Jurkat, Clone E6-1 (cell line): ENCODE data around the gene PRAC1. TPM values are rescaled to one million over a fixed set of nuclear protein-coding genes. Genes with fewer than 3 reads are reported as not detected.

Experiments used
- DNase-seq: peaks from one replicate; pipeline ENCODE4 v3.0.0-alpha.2; 2011; ENCODE audit warnings: low read depth, low spot score
- H3K4me3 ChIP-seq: 2 replicates; pipeline ENCODE4 v1.5.1; 2011; ENCODE audit warnings: mild to moderate bottlenecking, low read length, control low read depth, moderate library complexity
- polyA plus RNA-seq: library from polyadenylated mRNA; unstranded; fragments of >200 nt; gene quantifications from one replicate; pipeline ENCODE4 v1.2.1, GENCODE V29; 2012; ENCODE audit warnings: missing spikeins; ENCODE audit not compliant: insufficient read length, insufficient read depth

Gene PRAC1
- polyA plus RNA-seq, result not detected

- no peak for DNase-seq
- H3K4me3 ChIP-seq, result no peak within 1 kb of the TSS
Measured at GRCh38 chr17:48722201-48722907, at the start of gene PRAC1. Gene PRAC1, minus strand, starts transcription at chr17:48722518. Its CDS starts 126 bp downstream, at chr17:48722392.

GRCh38 chr17:48770954-48771353 is 48.6 kb upstream of the PRAC1 start:
- no peak for DNase-seq
- no peak overlapping the region for H3K4me3 ChIP-seq

DNA sequence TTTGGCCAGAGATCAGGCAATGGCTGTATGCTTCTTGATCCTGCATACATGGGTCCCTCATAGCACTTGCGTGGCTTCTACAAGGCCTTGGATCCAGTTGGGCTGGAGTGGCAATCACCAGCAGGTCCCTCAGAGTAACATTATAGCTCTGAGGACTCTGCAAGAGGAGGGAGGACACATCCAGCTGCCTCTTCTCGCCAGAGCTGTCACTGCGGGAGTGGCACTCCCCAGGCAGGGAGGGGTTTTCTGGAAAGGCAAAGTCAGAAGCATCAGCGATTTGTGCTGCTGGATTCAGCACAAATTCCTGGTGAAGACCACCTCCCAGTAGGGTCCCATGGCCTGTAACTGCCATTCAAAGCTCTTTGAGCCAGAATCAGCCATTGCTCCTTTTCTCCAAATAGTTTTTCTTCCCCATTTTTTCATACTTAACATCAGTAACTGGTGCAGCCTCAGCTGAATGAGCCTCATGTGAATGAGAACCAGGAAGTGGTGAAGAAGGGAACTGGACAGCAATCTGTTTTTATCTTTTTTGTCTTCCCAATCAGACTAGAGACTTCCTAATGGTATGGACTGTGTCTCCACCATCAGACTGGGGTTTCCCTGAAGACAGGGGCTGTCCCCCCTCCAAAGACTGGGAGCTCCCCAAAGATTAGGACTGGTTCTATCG is 46.8 kb upstream of the PRAC1 start:
- no peak overlapping the region for H3K4me3 ChIP-seq
- no peak for DNase-seq

GRCh38 chr17:48767263-48767774 is 45.0 kb upstream of the PRAC1 start:
- no peak overlapping the region for H3K4me3 ChIP-seq
- DNase-seq, result no peak

GRCh38 chr17:48761114-48761513 is 38.8 kb upstream of the PRAC1 start:
- H3K4me3 ChIP-seq, result no peak overlapping the region
- DNase-seq, result no peak

GRCh38 chr17:48760411-48760810 is 38.1 kb upstream of the PRAC1 start:
- DNase-seq, result no peak
- H3K4me3 ChIP-seq, result no peak overlapping the region

- no peak for DNase-seq
Measured at GRCh38 chr17:48759288-48759687, 37.0 kb upstream of the PRAC1 start.

DNA sequence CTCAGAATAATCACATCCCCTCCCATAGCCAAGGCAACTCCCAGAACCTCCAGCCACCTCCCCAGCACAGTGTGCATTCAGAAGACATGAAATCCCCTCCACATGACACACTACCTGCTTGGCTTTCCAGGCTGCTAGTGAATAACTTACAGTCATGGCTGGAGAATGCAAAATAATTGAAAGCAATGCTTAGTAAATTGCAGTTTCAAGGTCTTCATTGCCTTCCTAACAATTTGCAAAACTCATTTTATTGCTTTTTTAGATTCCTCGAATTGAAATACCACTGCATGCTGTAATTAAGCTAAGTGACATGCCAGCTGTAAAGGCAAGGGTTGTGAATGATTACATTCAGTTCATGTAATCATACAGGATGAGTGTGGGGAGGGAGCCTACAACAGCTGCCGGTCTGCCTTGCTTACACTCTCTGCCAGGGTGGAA is 35.2 kb upstream of the PRAC1 start:
- no peak overlapping the region for H3K4me3 ChIP-seq
- DNase-seq, result no peak

More at GRCh38 chr17:48759288-48759687, 37.0 kb upstream of the PRAC1 start:
- H3K4me3 ChIP-seq, result no peak overlapping the region

GRCh38 chr17:48756830-48757251 is 34.5 kb upstream of the PRAC1 start:
- DNase-seq, result no peak

DNA sequence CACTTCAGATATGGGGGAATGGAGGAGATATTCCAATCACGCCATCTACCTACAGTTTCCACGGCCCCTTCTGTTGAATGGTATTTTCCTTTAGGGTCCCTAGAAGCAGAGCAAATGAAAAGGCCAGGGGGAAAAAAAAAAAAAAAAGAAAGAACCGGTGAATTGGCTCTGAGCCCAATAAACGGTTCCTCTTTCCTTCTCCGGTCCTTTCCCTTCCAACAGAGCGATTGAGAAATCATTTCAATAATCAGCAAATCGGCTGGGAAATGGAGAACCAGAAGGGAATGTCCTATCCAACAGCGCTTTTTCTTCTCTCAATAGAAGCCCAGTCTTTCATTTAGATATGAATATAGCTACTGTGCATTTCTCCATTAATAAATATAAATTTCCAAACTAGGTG is 33.0 kb upstream of the PRAC1 start:
- no peak overlapping the region for H3K4me3 ChIP-seq

More at GRCh38 chr17:48756830-48757251, 34.5 kb upstream of the PRAC1 start:
- H3K4me3 ChIP-seq, result no peak overlapping the region

GRCh38 chr17:48754500-48755261 is 32.4 kb upstream of the PRAC1 start:
- no peak overlapping the region for H3K4me3 ChIP-seq
- no peak for DNase-seq

More for the DNA sequence above, 33.0 kb upstream of the PRAC1 start:
- no peak for DNase-seq

DNA sequence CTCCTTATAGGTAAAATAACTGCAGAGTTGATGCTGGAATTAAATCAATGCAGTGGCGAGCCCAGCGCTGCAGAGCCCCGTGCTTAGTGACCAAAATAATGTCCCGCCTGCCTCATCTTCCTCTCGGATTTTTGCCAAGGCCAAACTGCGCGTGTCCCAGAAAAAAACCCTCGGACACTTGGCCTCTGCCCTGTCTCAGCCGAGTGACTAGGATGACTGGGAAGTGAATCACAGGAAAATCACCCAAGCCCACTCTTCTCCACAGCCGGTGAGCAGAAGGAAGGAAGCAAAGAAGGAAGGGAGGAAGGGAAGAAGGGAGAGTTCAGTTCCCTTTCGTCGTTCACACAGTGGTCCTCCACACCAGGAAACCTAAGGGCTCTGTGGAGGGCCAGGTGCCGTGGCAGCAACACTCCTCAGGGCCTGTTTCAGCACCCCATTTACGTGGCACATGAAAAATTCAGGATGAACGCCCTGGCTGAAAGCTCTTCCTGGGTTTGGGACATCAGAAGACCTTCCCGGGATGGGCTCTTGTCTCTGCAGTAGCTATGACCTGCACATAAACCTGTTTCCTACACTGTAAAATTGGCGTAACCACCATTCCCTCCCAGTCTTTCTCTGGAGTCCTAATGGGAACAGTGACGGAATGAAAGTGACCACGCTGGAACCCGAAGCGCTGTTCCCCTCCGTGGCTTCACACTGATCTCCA is 31.6 kb upstream of the PRAC1 start:
- DNase-seq, result no peak
- no peak overlapping the region for H3K4me3 ChIP-seq

- no peak for DNase-seq
- H3K4me3 ChIP-seq, result no peak overlapping the region
Measured at GRCh38 chr17:48752399-48753288, 30.3 kb upstream of the PRAC1 start.

DNA sequence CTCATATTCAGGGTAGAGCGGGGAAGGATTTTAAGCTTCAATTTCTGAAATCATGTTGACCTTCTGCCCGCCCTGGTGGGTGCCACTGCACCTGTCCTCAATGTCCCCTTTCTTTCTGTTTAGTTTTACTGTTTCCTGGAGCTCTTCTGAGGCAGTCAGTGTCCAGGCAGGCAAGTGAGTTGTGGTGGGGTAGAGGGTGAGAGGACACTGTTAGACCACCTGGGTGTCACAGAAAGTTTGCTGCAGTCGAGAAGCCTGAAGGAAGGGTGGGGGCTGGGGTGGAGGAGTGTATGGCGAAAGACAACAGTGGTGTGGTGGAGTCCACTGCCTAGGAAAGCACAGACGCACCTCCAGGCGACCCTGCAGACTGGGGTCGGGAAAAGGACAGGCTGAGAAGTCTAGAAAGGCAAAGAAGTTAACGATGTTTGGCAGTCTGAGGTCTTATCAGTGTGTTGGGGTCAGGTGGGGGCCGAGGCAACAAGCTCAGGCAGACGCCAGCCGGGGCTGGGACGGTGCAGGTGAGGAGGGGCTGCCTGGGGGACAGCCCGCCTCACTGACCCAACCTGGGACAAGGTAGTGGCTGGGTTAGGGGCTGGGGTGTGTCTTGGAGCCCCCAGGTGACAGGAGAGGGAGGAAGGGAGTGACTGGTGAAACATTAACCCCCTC is 29.5 kb upstream of the PRAC1 start:
- DNase-seq, result no peak
- H3K4me3 ChIP-seq, result no peak overlapping the region

- no peak for DNase-seq
- H3K4me3 ChIP-seq, result no peak overlapping the region
Measured at GRCh38 chr17:48751172-48751571, 28.9 kb upstream of the PRAC1 start.

DNA sequence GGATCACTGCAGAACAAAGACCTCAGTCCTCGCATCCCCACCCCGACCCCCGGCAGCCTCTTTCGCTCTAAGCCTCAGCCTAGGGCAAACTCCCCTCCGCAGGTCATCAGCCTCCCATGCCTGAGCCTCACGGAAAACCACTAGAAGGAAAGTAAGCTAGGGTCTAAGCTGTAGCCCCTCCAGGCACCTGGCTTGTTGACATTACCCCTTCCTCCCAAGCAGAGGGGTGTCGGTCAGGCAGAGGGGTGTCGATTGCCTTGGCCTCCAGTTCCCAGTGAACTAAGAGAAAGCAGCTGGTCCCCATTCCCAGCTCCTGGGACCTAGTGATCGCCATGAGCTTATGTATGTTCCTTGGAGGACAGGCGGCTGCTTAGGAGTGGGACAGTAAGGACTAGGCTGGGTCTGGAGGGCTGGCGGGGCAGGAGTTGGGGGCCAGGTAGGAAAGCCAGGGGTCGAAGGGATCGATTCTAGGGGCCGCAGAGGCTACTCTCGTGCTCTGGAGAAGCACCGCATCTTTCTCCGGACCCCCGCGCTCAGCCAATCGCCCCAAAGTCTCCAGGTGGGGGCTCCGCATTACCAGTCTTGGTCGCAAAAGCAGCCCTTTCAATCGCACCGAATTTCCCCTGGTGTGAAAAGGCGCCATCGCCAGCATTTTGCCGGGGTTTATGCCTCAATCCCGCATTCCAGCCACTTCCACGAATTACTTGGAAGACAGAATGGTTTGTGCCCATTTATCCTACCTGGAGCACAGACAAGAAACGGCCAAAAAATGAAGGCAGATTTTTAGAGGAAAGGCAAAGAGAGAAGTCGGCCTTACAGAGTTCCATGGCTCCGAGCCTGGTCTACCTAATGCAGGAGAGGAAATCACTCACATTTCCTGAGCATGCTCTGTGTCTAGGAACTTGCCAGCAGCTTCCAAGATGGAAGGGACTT is 27.6 kb upstream of the PRAC1 start:
- H3K4me3 ChIP-seq, result no peak overlapping the region
- no peak for DNase-seq
